ENCODE data around the gene KCNMB2. TPM values are rescaled to one million over a fixed set of nuclear protein-coding genes. Genes with fewer than 3 reads are reported as not detected.

Gene KCNMB2
- total and polyA plus RNA-seq, 5 donors from 2014 or later = not detected

DNA sequence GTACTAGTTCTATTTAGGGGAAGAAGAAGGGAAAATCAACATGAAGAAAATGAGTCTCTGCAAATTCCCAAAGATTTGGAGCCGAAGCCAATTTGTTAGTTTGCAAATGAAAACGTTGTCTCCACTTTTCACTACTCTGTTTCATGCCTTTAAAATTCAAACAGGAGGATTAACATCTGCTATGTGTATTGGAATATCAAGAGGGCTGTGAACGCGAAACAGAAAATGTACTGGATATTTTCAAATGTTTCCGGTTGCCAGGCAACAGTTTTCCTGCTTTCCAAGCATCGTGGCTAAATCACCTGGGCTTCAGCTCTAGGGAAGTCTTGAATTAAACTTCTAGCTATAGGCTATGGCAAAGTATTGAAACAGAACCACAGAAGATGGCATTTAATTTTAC lies 172.8 kb downstream of the KCNMB2 start:
- no peaks in the 10 kb centered on the region for H3K36me3 ChIP-seq (ENCODE audit: control insufficient read depth, insufficient read depth, low read length)
- H3K9me3 Mint-ChIP-seq = peaks cover 0 to 3% (median 0%) of the 10 kb centered on the region in 7 donors
- DNase-seq (no peak), ATAC-seq (ENCODE audit: low read depth in 2 of 2) (no peak)
- H3K27ac ChIP-seq (ENCODE audit: insufficient read depth, low read length, poor library complexity, severe bottlenecking) = no peak overlapping the region
- H3K9me3 ChIP-seq (ENCODE audit: control insufficient read depth in 2 of 2, low read length in 2 of 2) = no peaks in the 10 kb centered on the region
- H3K27me3 ChIP-seq (ENCODE audit: control insufficient read depth, insufficient read depth, low read length) = no peaks in the 10 kb centered on the region
- H3K27ac Mint-ChIP-seq = no peak overlapping the region
- no peaks in the 10 kb centered on the region for H3K4me1 Mint-ChIP-seq
- H3K4me1 ChIP-seq (ENCODE audit: control insufficient read depth, insufficient read depth, low read length, poor library complexity, severe bottlenecking) = no peaks in the 10 kb centered on the region
- no peak overlapping the region for H3K4me3 ChIP-seq (ENCODE audit: low read depth, low read length)
- no peaks in the 10 kb centered on the region for H3K27me3 Mint-ChIP-seq
- H3K4me3 Mint-ChIP-seq = no peak overlapping the region
- no peaks in the 10 kb centered on the region for H3K36me3 Mint-ChIP-seq

DNA sequence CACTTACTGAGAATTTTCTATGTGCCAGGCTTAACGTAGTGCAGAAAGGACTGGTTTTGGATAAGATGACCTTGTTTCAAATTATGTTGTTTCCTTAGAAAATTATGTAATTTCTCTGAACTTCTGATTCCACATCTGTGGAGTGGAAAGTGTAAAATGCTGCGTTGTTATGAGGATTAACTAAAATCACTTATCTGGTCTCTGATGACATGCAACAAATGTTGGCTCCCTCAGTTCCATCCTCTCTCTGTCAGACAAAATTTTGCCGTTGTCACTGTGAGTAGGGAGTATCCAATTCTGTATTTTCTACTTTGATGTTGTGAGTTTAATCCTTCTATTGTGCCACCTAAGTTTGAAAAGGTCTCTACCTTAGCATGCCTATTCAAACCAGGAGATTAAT lies 175.5 kb downstream of the KCNMB2 start:
- ATAC-seq (ENCODE audit: low read depth in 2 of 2) (no peak), DNase-seq (no peak)
- Mint-ChIP-seq H3K4me3 (no peak overlapping the region), H3K36me3 (no peaks in the 10 kb centered on the region), H3K9me3 (peaks cover 0 to 1% (median 0%) of the 10 kb centered on the region in 7 donors), H3K27ac (no peak overlapping the region), H3K27me3 (no peaks in the 10 kb centered on the region), H3K4me1 (no peaks in the 10 kb centered on the region)
- Histone ChIP-seq H3K36me3 (ENCODE audit: control insufficient read depth, insufficient read depth, low read length) (no peaks in the 10 kb centered on the region), H3K4me1 (ENCODE audit: control insufficient read depth, insufficient read depth, low read length, poor library complexity, severe bottlenecking) (no peaks in the 10 kb centered on the region), H3K9me3 (ENCODE audit: control insufficient read depth in 2 of 2, low read length in 2 of 2) (no peaks in the 10 kb centered on the region), H3K27ac (ENCODE audit: insufficient read depth, low read length, poor library complexity, severe bottlenecking) (no peak overlapping the region), H3K27me3 (ENCODE audit: control insufficient read depth, insufficient read depth, low read length) (no peaks in the 10 kb centered on the region), H3K4me3 (ENCODE audit: low read depth, low read length) (no peak overlapping the region)

DNA sequence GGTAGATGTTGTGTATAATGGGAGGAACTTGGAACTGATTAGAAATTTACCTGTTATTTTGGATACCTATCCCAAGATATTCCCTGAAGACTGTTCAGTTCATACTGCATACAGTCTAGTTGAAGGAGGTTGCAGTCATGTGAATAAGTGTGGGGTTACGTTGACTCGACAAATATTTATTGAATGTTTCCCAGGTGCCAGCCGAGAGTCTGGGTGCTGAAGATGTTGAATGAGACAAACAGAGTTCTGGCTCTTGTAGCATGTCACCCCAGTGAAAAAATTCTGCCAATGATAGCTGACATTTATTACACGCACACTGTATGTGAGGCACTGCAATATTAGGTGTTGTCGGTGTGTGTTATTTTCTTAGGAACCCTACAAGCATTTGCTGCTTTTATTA lies 176.0 kb downstream of the KCNMB2 start:
- no peak for ATAC-seq (ENCODE audit: low read depth in 2 of 2)

DNA sequence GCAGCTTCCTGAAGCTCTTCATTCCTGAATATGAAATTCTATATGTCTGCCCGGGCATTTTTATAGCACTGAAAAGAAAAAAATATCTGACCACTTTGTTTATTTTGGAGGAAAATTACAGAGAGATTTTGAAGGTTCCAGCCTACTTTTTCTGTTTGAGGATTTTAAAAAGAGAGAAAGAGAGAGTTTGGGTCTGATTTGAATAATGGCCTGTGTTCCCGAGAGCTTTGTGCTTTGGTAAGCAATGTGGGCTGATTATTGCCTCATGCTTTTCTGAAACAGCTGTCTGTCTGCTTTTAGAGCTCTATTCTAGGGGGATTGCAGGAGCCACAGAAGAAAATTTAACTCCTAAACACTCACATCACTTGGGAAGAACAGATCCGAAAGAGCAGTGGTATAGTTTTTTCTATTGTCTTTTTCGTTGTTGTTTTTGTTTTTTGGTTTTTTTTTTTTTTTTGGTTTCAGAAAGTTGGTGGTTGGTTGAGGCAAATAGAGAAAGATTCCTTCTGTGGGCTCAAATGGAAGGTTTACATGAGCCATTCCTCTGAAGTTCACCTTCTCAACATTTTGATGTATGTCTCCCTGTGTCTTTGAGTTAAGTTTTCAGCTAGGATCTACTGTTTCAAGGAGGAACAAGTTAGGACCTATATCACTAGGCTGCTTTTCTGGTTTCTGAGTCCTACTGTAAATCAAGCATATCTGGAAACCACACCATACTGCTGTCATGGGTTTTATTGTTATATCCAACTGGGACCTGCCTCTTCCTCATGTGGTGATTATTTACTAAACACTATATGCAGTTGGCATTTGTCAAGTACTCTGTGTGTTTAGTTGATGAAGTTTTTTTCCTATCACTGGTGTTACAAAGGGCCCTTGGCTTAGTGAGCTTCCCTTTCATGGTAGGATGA lies 178.9 kb downstream of the KCNMB2 start:
- no peak overlapping the region for H3K27ac Mint-ChIP-seq

More for the DNA sequence above, 176.0 kb downstream of the KCNMB2 start:
- Histone ChIP-seq H3K4me3 (ENCODE audit: low read depth, low read length) (no peak overlapping the region), H3K27ac (ENCODE audit: insufficient read depth, low read length, poor library complexity, severe bottlenecking) (no peak overlapping the region), H3K36me3 (ENCODE audit: control insufficient read depth, insufficient read depth, low read length) (no peaks in the 10 kb centered on the region), H3K9me3 (ENCODE audit: control insufficient read depth in 2 of 2, low read length in 2 of 2) (no peaks in the 10 kb centered on the region), H3K27me3 (ENCODE audit: control insufficient read depth, insufficient read depth, low read length) (no peaks in the 10 kb centered on the region), H3K4me1 (ENCODE audit: control insufficient read depth, insufficient read depth, low read length, poor library complexity, severe bottlenecking) (no peaks in the 10 kb centered on the region)
- no peak overlapping the region for H3K4me3 Mint-ChIP-seq
- no peak for DNase-seq
- no peaks in the 10 kb centered on the region for H3K27me3 Mint-ChIP-seq
- H3K36me3 Mint-ChIP-seq = no peaks in the 10 kb centered on the region
- H3K27ac Mint-ChIP-seq = no peak overlapping the region
- peaks cover 0 to 3% (median 0%) of the 10 kb centered on the region in 7 donors for H3K9me3 Mint-ChIP-seq
- no peaks in the 10 kb centered on the region for H3K4me1 Mint-ChIP-seq

DNA sequence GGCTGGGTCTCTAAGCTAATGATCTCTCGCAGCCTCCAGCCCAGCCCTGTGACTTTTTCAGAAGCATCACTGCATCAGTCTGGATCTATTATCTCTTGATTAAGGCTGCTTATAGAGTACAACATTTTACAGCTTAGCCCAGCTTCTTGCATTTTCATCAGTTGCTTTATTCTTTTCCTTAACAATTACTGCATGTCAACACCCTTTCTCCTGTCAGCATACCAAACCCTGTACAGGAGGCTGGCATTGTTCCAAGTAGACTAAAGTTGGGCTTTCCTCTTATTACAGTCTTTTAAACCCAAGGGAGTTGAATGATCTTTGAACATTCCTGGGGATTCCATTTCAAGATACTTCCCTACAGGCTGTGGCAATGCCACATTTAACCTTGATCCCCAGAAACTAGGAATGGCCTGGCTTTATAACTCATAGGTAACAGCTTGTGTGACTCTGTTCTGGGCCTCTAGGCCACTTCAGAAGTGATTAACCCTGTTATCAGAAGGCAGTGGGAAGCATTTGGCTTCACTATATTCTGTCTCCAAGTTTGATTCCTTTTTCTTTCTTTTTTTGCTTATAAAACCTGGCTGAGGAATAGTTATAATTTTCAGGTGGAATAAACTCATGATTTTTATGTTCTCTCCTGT lies 182.9 kb downstream of the KCNMB2 start:
- Histone ChIP-seq H3K27me3 (ENCODE audit: control insufficient read depth, insufficient read depth, low read length) (no peaks in the 10 kb centered on the region), H3K4me3 (ENCODE audit: low read depth, low read length) (no peak overlapping the region), H3K27ac (ENCODE audit: insufficient read depth, low read length, poor library complexity, severe bottlenecking) (no peak overlapping the region), H3K36me3 (ENCODE audit: control insufficient read depth, insufficient read depth, low read length) (no peaks in the 10 kb centered on the region), H3K9me3 (ENCODE audit: control insufficient read depth in 2 of 2, low read length in 2 of 2) (no peaks in the 10 kb centered on the region), H3K4me1 (ENCODE audit: control insufficient read depth, insufficient read depth, low read length, poor library complexity, severe bottlenecking) (no peaks in the 10 kb centered on the region)
- H3K4me3 Mint-ChIP-seq = no peak overlapping the region
- H3K36me3 Mint-ChIP-seq = no peaks in the 10 kb centered on the region
- no peak overlapping the region for H3K27ac Mint-ChIP-seq
- no peaks in the 10 kb centered on the region for H3K27me3 Mint-ChIP-seq
- DNase-seq = no peak
- H3K4me1 Mint-ChIP-seq = no peaks in the 10 kb centered on the region
- H3K9me3 Mint-ChIP-seq = peaks cover 0 to 4% (median 1%) of the 10 kb centered on the region in 7 donors
- ATAC-seq (ENCODE audit: low read depth in 2 of 2) = no peak

More for the DNA sequence above, 178.9 kb downstream of the KCNMB2 start:
- Histone ChIP-seq H3K27ac (ENCODE audit: insufficient read depth, low read length, poor library complexity, severe bottlenecking) (no peak overlapping the region), H3K4me1 (ENCODE audit: control insufficient read depth, insufficient read depth, low read length, poor library complexity, severe bottlenecking) (no peaks in the 10 kb centered on the region), H3K9me3 (ENCODE audit: control insufficient read depth in 2 of 2, low read length in 2 of 2) (no peaks in the 10 kb centered on the region), H3K4me3 (ENCODE audit: low read depth, low read length) (no peak overlapping the region), H3K36me3 (ENCODE audit: control insufficient read depth, insufficient read depth, low read length) (no peaks in the 10 kb centered on the region), H3K27me3 (ENCODE audit: control insufficient read depth, insufficient read depth, low read length) (no peaks in the 10 kb centered on the region)
- DNase-seq = no peak
- H3K4me1 Mint-ChIP-seq = no peaks in the 10 kb centered on the region
- no peaks in the 10 kb centered on the region for H3K36me3 Mint-ChIP-seq
- no peak for ATAC-seq (ENCODE audit: low read depth in 2 of 2)
- peaks cover 0 to 4% (median 0%) of the 10 kb centered on the region in 7 donors for H3K9me3 Mint-ChIP-seq
- H3K4me3 Mint-ChIP-seq = no peak overlapping the region
- H3K27me3 Mint-ChIP-seq = no peaks in the 10 kb centered on the region

DNA sequence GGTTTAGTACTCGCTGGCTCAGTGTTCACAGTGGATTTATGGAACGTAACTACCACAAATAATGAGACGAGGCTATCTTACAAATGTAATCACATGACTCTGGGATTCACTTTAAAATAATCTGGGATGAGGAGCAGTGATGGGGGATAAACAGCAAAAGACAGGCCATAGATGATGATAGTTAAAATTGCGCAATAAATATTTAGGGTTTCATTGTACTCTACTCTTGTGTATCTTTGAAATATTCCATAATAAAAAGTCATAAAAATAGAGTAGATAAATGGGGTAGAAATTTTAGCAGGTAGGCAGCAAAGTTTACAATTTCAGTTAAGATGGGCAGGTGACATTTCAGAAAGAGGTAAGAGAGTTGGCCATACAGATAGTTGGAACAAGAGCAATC lies 196.6 kb downstream of the KCNMB2 start:
- H3K36me3 Mint-ChIP-seq = no peaks in the 10 kb centered on the region
- H3K27me3 ChIP-seq (ENCODE audit: control insufficient read depth, insufficient read depth, low read length) = no peaks in the 10 kb centered on the region
- H3K9me3 ChIP-seq (ENCODE audit: control insufficient read depth in 2 of 2, low read length in 2 of 2) = no peaks in the 10 kb centered on the region
- no peaks in the 10 kb centered on the region for H3K36me3 ChIP-seq (ENCODE audit: control insufficient read depth, insufficient read depth, low read length)
- no peak overlapping the region for H3K27ac Mint-ChIP-seq
- H3K4me3 ChIP-seq (ENCODE audit: low read depth, low read length) = no peak overlapping the region
- peaks cover 4% of the 10 kb centered on the region for H3K27me3 Mint-ChIP-seq
- H3K4me1 ChIP-seq (ENCODE audit: control insufficient read depth, insufficient read depth, low read length, poor library complexity, severe bottlenecking) = no peaks in the 10 kb centered on the region
- no peak for DNase-seq
- peaks cover 0 to 9% (median 0%) of the 10 kb centered on the region in 7 donors for H3K9me3 Mint-ChIP-seq
- no peak for ATAC-seq (ENCODE audit: low read depth in 2 of 2)
- no peaks in the 10 kb centered on the region for H3K4me1 Mint-ChIP-seq
- no peak overlapping the region for H3K4me3 Mint-ChIP-seq
- H3K27ac ChIP-seq (ENCODE audit: insufficient read depth, low read length, poor library complexity, severe bottlenecking) = no peak overlapping the region

DNA sequence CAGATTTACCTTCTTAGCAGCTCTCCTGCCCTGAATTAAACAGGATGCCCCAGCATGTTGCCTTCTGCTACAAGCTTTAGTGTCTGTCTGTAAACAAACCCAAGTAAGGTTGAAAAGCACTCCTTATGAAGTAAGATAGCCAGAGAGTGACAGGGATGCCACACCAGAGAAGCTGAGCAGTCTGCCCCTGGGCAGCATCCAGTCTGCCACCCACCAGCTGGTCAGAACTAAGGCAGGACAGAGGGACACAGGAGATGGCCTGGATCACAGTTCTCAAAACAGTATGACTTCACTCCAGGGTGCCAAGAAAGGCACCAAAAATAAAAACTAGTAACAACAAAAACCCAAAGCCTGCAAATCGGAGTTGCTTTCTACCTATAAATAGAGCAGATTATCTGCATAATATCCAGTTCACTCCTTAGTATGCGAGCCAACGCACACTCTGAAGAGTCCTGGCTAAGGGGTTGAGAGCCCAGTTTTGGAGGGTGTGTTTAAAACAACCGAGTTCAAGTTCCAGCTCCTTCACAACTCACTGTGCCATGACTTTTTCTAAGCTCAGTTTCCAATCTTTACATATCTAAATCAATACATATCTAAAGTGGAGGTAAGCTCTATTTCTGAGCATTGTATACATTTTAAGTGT lies 198.9 kb downstream of the KCNMB2 start:
- no peaks in the 10 kb centered on the region for H3K4me1 Mint-ChIP-seq
- peaks cover 0 to 4% (median 0%) of the 10 kb centered on the region in 7 donors for H3K9me3 Mint-ChIP-seq
- Histone ChIP-seq H3K36me3 (ENCODE audit: control insufficient read depth, insufficient read depth, low read length) (no peaks in the 10 kb centered on the region), H3K27ac (ENCODE audit: insufficient read depth, low read length, poor library complexity, severe bottlenecking) (no peak overlapping the region), H3K4me3 (ENCODE audit: low read depth, low read length) (no peak overlapping the region), H3K4me1 (ENCODE audit: control insufficient read depth, insufficient read depth, low read length, poor library complexity, severe bottlenecking) (no peaks in the 10 kb centered on the region), H3K27me3 (ENCODE audit: control insufficient read depth, insufficient read depth, low read length) (no peaks in the 10 kb centered on the region), H3K9me3 (ENCODE audit: control insufficient read depth in 2 of 2, low read length in 2 of 2) (no peaks in the 10 kb centered on the region)
- H3K27ac Mint-ChIP-seq = no peak overlapping the region
- peaks cover 4% of the 10 kb centered on the region for H3K27me3 Mint-ChIP-seq
- no peak for ATAC-seq (ENCODE audit: low read depth in 2 of 2)
- DNase-seq = no peak
- no peak overlapping the region for H3K4me3 Mint-ChIP-seq
- no peaks in the 10 kb centered on the region for H3K36me3 Mint-ChIP-seq

Data from CD4-positive, CD25-positive, alpha-beta regulatory T cell (primary cell).